HEK293 (cell line): ENCODE results near the gene PRKAG3.

Experiments used
- CTCF ChIA-PET: fragments of 350-600 bp; formaldehyde crosslinking; extraction: SDS; loops from one replicate; lab custom pipeline; 2021; ENCODE audit warnings: antibody characterized with exemption; lab: Yijun Ruan, JAX
- POLR2A ChIA-PET: fragments of 300-600 bp; formaldehyde crosslinking; extraction: SDS; loops from one replicate; lab custom pipeline; 2020; ENCODE audit warnings: antibody characterized with exemption, inconsistent platforms; lab: Yijun Ruan, JAX
- H3K27ac ChIP-seq: fragments of 200-500 bp; sonication (Bioruptor generic); 2 replicates; pipeline ENCODE4 v1.5.1; 2014; ENCODE audit warnings: low read depth, low read length, control low read depth, inconsistent platforms; ENCODE audit errors: extremely low read depth
- H3K36me3 ChIP-seq, 2 experiments: fragments of 200-500 bp in 1 of 2; sonication (Bioruptor generic) in 1 of 2; 1 replicate in 1 of 2; 2 replicates in 1 of 2; pipeline ENCODE4 v1.5.1; 2014 to 2017; ENCODE audit warnings: inconsistent platforms in 2 of 2, low read length in 2 of 2; ENCODE audit not compliant: control insufficient read depth in 2 of 2, insufficient read depth in 1 of 2
- H3K4me1 ChIP-seq: fragments of 200-500 bp; sonication (Bioruptor generic); 2 replicates; pipeline ENCODE4 v1.5.1; 2014; ENCODE audit warnings: mild to moderate bottlenecking, low read length, inconsistent platforms; ENCODE audit not compliant: control insufficient read depth, insufficient read depth
- H3K4me3 ChIP-seq: 2 replicates; pipeline ENCODE4 v1.5.1; 2011; ENCODE audit warnings: low read depth, mild to moderate bottlenecking, control low read depth, low read length, moderate library complexity
- H3K9me3 ChIP-seq: fragments of 200-500 bp; sonication (Bioruptor generic); 2 replicates; pipeline ENCODE4 v1.5.1; 2014; ENCODE audit warnings: low read depth, low read length, inconsistent platforms; ENCODE audit not compliant: control insufficient read depth, insufficient read depth
- BCL11B ChIP-seq: fragments of 450-650 bp; formaldehyde crosslinking; IDR thresholded peaks from 2 replicates; pipeline ENCODE4 v1.5.1; 2016; ENCODE audit warnings: low read depth, missing biosample characterization, missing genetic modification characterization
- EGR2 ChIP-seq: fragments of 450-650 bp; formaldehyde crosslinking; IDR thresholded peaks from 2 replicates; pipeline ENCODE4 v1.5.1; 2016; ENCODE audit warnings: low read depth, missing biosample characterization, missing genetic modification characterization
- PATZ1 ChIP-seq: fragments of 450-650 bp; formaldehyde crosslinking; IDR thresholded peaks from 2 replicates; pipeline ENCODE4 v1.5.1; 2016; ENCODE audit warnings: missing biosample characterization, missing genetic modification characterization
- PRDM6 ChIP-seq: fragments of 450-650 bp; formaldehyde crosslinking; IDR thresholded peaks from 2 replicates; pipeline ENCODE4 v1.5.1; 2017; ENCODE audit warnings: missing biosample characterization, missing genetic modification characterization
- ZBTB6 ChIP-seq: fragments of 450-650 bp; formaldehyde crosslinking; IDR thresholded peaks from 2 replicates; pipeline ENCODE4 v1.5.1; 2017; ENCODE audit warnings: missing biosample characterization, missing genetic modification characterization
- ZFP3 ChIP-seq: fragments of 450-650 bp; formaldehyde crosslinking; IDR thresholded peaks from 2 replicates; pipeline ENCODE4 v1.5.1; 2016; ENCODE audit warnings: low read depth, missing biosample characterization, missing genetic modification characterization
- ZNF202 ChIP-seq: fragments of 450-650 bp; formaldehyde crosslinking; IDR thresholded peaks from 2 replicates; pipeline ENCODE4 v1.5.1; 2016; ENCODE audit warnings: missing biosample characterization, missing genetic modification characterization, borderline replicate concordance
- ZNF221 ChIP-seq: fragments of 450-650 bp; formaldehyde crosslinking; IDR thresholded peaks from 2 replicates; pipeline ENCODE4 v1.5.1; 2017; ENCODE audit warnings: missing biosample characterization, missing genetic modification characterization, borderline replicate concordance
- ZNF280C ChIP-seq: fragments of 450-650 bp; formaldehyde crosslinking; IDR thresholded peaks from 2 replicates; pipeline ENCODE4 v1.5.1; 2016; ENCODE audit warnings: missing biosample characterization, missing genetic modification characterization
- ZNF292 ChIP-seq: fragments of 450-650 bp; formaldehyde crosslinking; IDR thresholded peaks from 2 replicates; pipeline ENCODE4 v1.5.1; 2016; ENCODE audit warnings: low read depth, missing biosample characterization, missing genetic modification characterization, borderline replicate concordance
- ZNF362 ChIP-seq: fragments of 450-650 bp; formaldehyde crosslinking; IDR thresholded peaks from 2 replicates; pipeline ENCODE4 v1.5.1; 2016; ENCODE audit warnings: missing biosample characterization, missing genetic modification characterization
- ZNF37A ChIP-seq: fragments of 450-650 bp; IDR thresholded peaks from 2 replicates; pipeline ENCODE4 v1.5.1; 2018; ENCODE audit warnings: missing biosample characterization, missing genetic modification characterization
- ZNF558 ChIP-seq: fragments of 450-650 bp; formaldehyde crosslinking; IDR thresholded peaks from 2 replicates; pipeline ENCODE4 v1.5.1; 2016; ENCODE audit warnings: missing biosample characterization, missing genetic modification characterization
- ZNF571 ChIP-seq: fragments of 450-650 bp; formaldehyde crosslinking; IDR thresholded peaks from 2 replicates; pipeline ENCODE4 v1.5.0; 2017; ENCODE audit warnings: missing biosample characterization, missing genetic modification characterization
- ZNF629 ChIP-seq: fragments of 450-650 bp; formaldehyde crosslinking; IDR thresholded peaks from 2 replicates; pipeline ENCODE4 v1.5.1; 2017; ENCODE audit warnings: missing biosample characterization, missing genetic modification characterization
- ZNF670 ChIP-seq: fragments of 450-650 bp; formaldehyde crosslinking; IDR thresholded peaks from 2 replicates; pipeline ENCODE4 v1.5.1; 2016; ENCODE audit warnings: missing biosample characterization, missing genetic modification characterization, low read depth
- ZNF707 ChIP-seq: fragments of 450-650 bp; formaldehyde crosslinking; IDR thresholded peaks from 2 replicates; pipeline ENCODE4 v1.5.1; 2016; ENCODE audit warnings: missing biosample characterization, missing genetic modification characterization
- ZNF777 ChIP-seq: fragments of 450-650 bp; formaldehyde crosslinking; IDR thresholded peaks from 2 replicates; pipeline ENCODE4 v1.5.1; 2017; ENCODE audit warnings: missing biosample characterization, missing genetic modification characterization, borderline replicate concordance
- ZSCAN23 ChIP-seq: fragments of 450-650 bp; formaldehyde crosslinking; IDR thresholded peaks from 2 replicates; pipeline ENCODE4 v1.5.1; 2016; ENCODE audit warnings: missing biosample characterization, missing genetic modification characterization

The PRKAG3 gene

GRCh38 chr2:218827701-218828476, 3.7 kb downstream of the PRKAG3 start:
- Histone ChIP-seq H3K36me3 (no peaks in the 10 kb centered on the region), H3K4me1 (no peaks in the 10 kb centered on the region), H3K27ac (no peak overlapping the region), H3K9me3 (no peaks in the 10 kb centered on the region), H3K4me3 (no peak overlapping the region)
- POLR2A ChIA-PET: interaction anchor here (0.5 kb wide), 1 partner anchor 168 kb away, joined by 4 read pairs; the partner anchor contains the start of genes BCS1L and ZNF142
- CTCF ChIA-PET: interaction anchor here (1.2 to 1.9 kb wide), 2 partner anchors 10 to 24 kb away, joined by 4 to 8 read pairs; no protein-coding TSS in a partner anchor
- no peak for TF ChIP-seq ZNF777 (tag by site-specific recombination)
- no peak for TF ChIP-seq ZFP3
- TF ChIP-seq ZNF707 (tag by site-specific recombination): no peak
- no peak for TF ChIP-seq ZNF670 (tag by site-specific recombination)
- TF ChIP-seq ZSCAN23 (tag by site-specific recombination): no peak

- ChIA-PET POLR2A (no interaction called here), CTCF (interaction anchor here (0.6 kb wide), 1 partner anchor 10 kb away, joined by 4 read pairs; no protein-coding TSS in a partner anchor)
- TF ChIP-seq ZNF558 (tag by site-specific recombination) (no peak), ZBTB6 (tag by site-specific recombination) (no peak), ZNF202 (tag by site-specific recombination) (no peak), ZNF37A (no peak), EGR2 (tag by site-specific recombination) (no peak), ZNF362 (tag by site-specific recombination) (no peak), PRDM6 (no peak), ZNF280C (tag by site-specific recombination) (no peak), ZNF629 (tag by site-specific recombination) (no peak), BCL11B (tag by site-specific recombination) (no peak), ZNF571 (tag by site-specific recombination) (no peak), ZNF221 (tag by site-specific recombination) (no peak), ZNF292 (tag by site-specific recombination) (no peak), PATZ1 (tag by site-specific recombination) (no peak)
- H3K9me3 ChIP-seq: no peaks in the 10 kb centered on the region
- no peaks in the 10 kb centered on the region for H3K36me3 ChIP-seq
- H3K4me1 ChIP-seq: no peaks in the 10 kb centered on the region
- H3K4me3 ChIP-seq: no peak overlapping the region
- H3K27ac ChIP-seq: no peak overlapping the region
Observed at GRCh38 chr2:218826791-218827190, 4.8 kb downstream of the PRKAG3 start.
